Peyer's patch (tissue), 4 donors: ENCODE measurements around the gene AHCYL2.

Experiments used
- CTCF ChIP-seq, 6 experiments: fragments of 450-650 bp in 4 of 6; fragments of 200-600 bp in 2 of 6; sonication (generic) in 1 of 6; IDR thresholded peaks; one replicate each; pipeline ENCODE4 v1.5.1; 2017 to 2019; ENCODE audit warnings: antibody characterized with exemption in 6 of 6, mild to moderate bottlenecking in 3 of 6, moderate library complexity in 1 of 6
- POLR2A ChIP-seq, 2 donors: fragments of 450-650 bp; IDR thresholded peaks; one replicate each; pipeline ENCODE4 v1.5.1; 2017; ENCODE audit warnings: antibody characterized with exemption in 2 of 2, mild to moderate bottlenecking in 2 of 2, moderate library complexity in 2 of 2

GRCh38 chr7:129438281-129438838 lies 213.5 kb downstream of the AHCYL2 start:
- TF ChIP-seq POLR2A (IDR thresholded peaks at IDR 0.05) (no peak), CTCF (IDR thresholded peaks at IDR 0.05) (no peak)
